Osteocyte (in vitro differentiated cells): ENCODE measurements around the gene WNT3A. TPM values are rescaled to one million over a fixed set of nuclear protein-coding genes. Genes with fewer than 3 reads are reported as not detected.

Experiments
- DNase-seq: peaks from one replicate; pipeline ENCODE4 v3.0.0; 2021; ENCODE audit warnings: mixed read lengths; ENCODE audit not compliant: unreplicated experiment; ENCODE audit errors: extremely low spot score
- H3K27ac Mint-ChIP-seq: one replicate; pipeline ENCODE4 v1.8.0; 2021; ENCODE audit warnings: mild to moderate bottlenecking, mixed read lengths; ENCODE audit not compliant: unreplicated experiment
- H3K27me3 Mint-ChIP-seq: one replicate; pipeline ENCODE4 v1.8.0; 2021; ENCODE audit warnings: mixed read lengths; ENCODE audit not compliant: unreplicated experiment
- H3K36me3 Mint-ChIP-seq: one replicate; pipeline ENCODE4 v1.8.0; 2021; ENCODE audit warnings: mixed read lengths; ENCODE audit not compliant: unreplicated experiment
- H3K4me1 Mint-ChIP-seq: one replicate; pipeline ENCODE4 v1.8.0; 2021; ENCODE audit warnings: mixed read lengths; ENCODE audit not compliant: unreplicated experiment
- H3K4me3 Mint-ChIP-seq: one replicate; pipeline ENCODE4 v1.8.0; 2021; ENCODE audit warnings: mild to moderate bottlenecking, moderate library complexity, mixed read lengths; ENCODE audit not compliant: unreplicated experiment
- H3K9me3 Mint-ChIP-seq: one replicate; pipeline ENCODE4 v1.8.0; 2021; ENCODE audit warnings: mixed read lengths; ENCODE audit not compliant: unreplicated experiment
- CTCF ChIP-seq: fragments of 200-600 bp; sonication (generic); IDR thresholded peaks from 2 replicates; pipeline ENCODE4 v1.5.0; 2021; ENCODE audit warnings: antibody characterized with exemption, mild to moderate bottlenecking, moderate library complexity
- total RNA-seq: library from RNA; stranded (reverse); gene quantifications from 2 replicates; pipeline ENCODE4 v1.2.1, GENCODE V29; 2021

WNT3A gene
- total RNA-seq, 1 donor from 2014 or later: not detected

GRCh38 chr1:228087771-228088251 lies 81.0 kb downstream of the WNT3A start:
- no peaks in the 10 kb centered on the region for H3K9me3 Mint-ChIP-seq
- peak overlapping the region; percentile 84 for H3K27ac Mint-ChIP-seq
- DNase-seq: no peak
- TF ChIP-seq CTCF: no peak
- H3K27me3 Mint-ChIP-seq: no peaks in the 10 kb centered on the region
- H3K4me1 Mint-ChIP-seq: peaks cover 74% of the 10 kb centered on the region
- H3K4me3 Mint-ChIP-seq: peak overlapping the region; percentile 42
- H3K36me3 Mint-ChIP-seq: no peaks in the 10 kb centered on the region

- H3K9me3 Mint-ChIP-seq: no peaks in the 10 kb centered on the region
- no peaks in the 10 kb centered on the region for H3K27me3 Mint-ChIP-seq
- peak overlapping the region; percentile 84 for H3K27ac Mint-ChIP-seq
- DNase-seq: no peak
- TF ChIP-seq CTCF: no peak
- H3K4me3 Mint-ChIP-seq: no peak overlapping the region
- no peaks in the 10 kb centered on the region for H3K36me3 Mint-ChIP-seq
- H3K4me1 Mint-ChIP-seq: peaks cover 73% of the 10 kb centered on the region
Measured at GRCh38 chr1:228088586-228089498, 82.0 kb downstream of the WNT3A start.

GRCh38 chr1:228089519-228090380 lies 83.0 kb downstream of the WNT3A start:
- Mint-ChIP-seq H3K4me3 (no peak overlapping the region), H3K27me3 (no peaks in the 10 kb centered on the region), H3K4me1 (peaks cover 64% of the 10 kb centered on the region), H3K9me3 (peaks cover 3% of the 10 kb centered on the region), H3K36me3 (peaks cover 3% of the 10 kb centered on the region), H3K27ac (peak overlapping the region; percentile 52)
- no peak for TF ChIP-seq CTCF
- no peak for DNase-seq

GRCh38 chr1:228090613-228091081 lies 83.8 kb downstream of the WNT3A start:
- Mint-ChIP-seq H3K4me1 (peaks cover 55% of the 10 kb centered on the region), H3K36me3 (peaks cover 9% of the 10 kb centered on the region), H3K9me3 (peaks cover 11% of the 10 kb centered on the region), H3K27ac (peak overlapping the region; percentile 18), H3K27me3 (no peaks in the 10 kb centered on the region), H3K4me3 (no peak overlapping the region)
- no peak for DNase-seq
- no peak for TF ChIP-seq CTCF
